Activated CD4-positive, alpha-beta memory T cell treated with anti-CD3 and anti-CD28 coated beads for 36 hours (primary cell): ENCODE measurements around the gene TRHDE. TPM values are rescaled to one million over a fixed set of nuclear protein-coding genes. Genes with fewer than 3 reads are reported as not detected.

ENCODE experiments used
- CTCF ChIA-PET: fragments of 350-600 bp; sonication (Branson Sonifier 250); formaldehyde crosslinking; loops from one replicate; lab custom pipeline; 2021; ENCODE audit warnings: antibody characterized with exemption, inconsistent platforms; lab: Charles Lee
- POLR2A ChIA-PET: fragments of 350-600 bp; sonication (Branson Sonifier 250); formaldehyde crosslinking; loops from one replicate; lab custom pipeline; 2021; ENCODE audit warnings: antibody characterized with exemption; lab: Charles Lee
- DNase-seq: peaks from one replicate; pipeline ENCODE4 v3.0.0-alpha.2; 2020
- H3K27ac Mint-ChIP-seq: one replicate; pipeline ENCODE4 v1.8.0; 2021; ENCODE audit warnings: mixed read lengths
- H3K27me3 Mint-ChIP-seq: one replicate; pipeline ENCODE4 v1.8.0; 2021; ENCODE audit warnings: mixed read lengths
- H3K36me3 Mint-ChIP-seq: one replicate; pipeline ENCODE4 v1.8.0; 2021; ENCODE audit warnings: mixed read lengths
- H3K4me1 Mint-ChIP-seq: one replicate; pipeline ENCODE4 v1.8.0; 2021; ENCODE audit warnings: low read depth, mixed read lengths
- H3K4me3 Mint-ChIP-seq: one replicate; pipeline ENCODE4 v1.8.0; 2021; ENCODE audit warnings: mild to moderate bottlenecking, mixed read lengths
- H3K9me3 Mint-ChIP-seq: one replicate; pipeline ENCODE4 v1.8.0; 2021; ENCODE audit warnings: mixed read lengths
- intact Hi-C: fragments of 100-400 bp; cut with micrococcal nuclease; formaldehyde crosslinking; loops from one replicate; pipeline ENCODE4 v1.15.1; 2023
- total RNA-seq, 2 experiments: library from RNA; stranded (reverse); gene quantifications; one replicate each; pipeline ENCODE4 v1.2.3, GENCODE V29; 2021

Gene TRHDE
- total RNA-seq, 2 experiments from 2014 or later, result not detected

- Mint-ChIP-seq H3K27ac (no peak overlapping the region), H3K4me3 (no peak overlapping the region), H3K9me3 (no peaks in the 10 kb centered on the region), H3K4me1 (no peaks in the 10 kb centered on the region), H3K27me3 (no peaks in the 10 kb centered on the region), H3K36me3 (no peaks in the 10 kb centered on the region)
- ChIA-PET CTCF (no interaction called here), POLR2A (no interaction called here)
- intact Hi-C loops, result no loop called here
- no peak for DNase-seq
Measured at GRCh38 chr12:72406111-72406510, 133.9 kb downstream of the TRHDE start.

GRCh38 chr12:72432037-72432604 lies 160.0 kb downstream of the TRHDE start:
- POLR2A ChIA-PET, result no interaction called here
- no peaks in the 10 kb centered on the region for H3K36me3 Mint-ChIP-seq
- H3K9me3 Mint-ChIP-seq, result no peaks in the 10 kb centered on the region
- H3K4me1 Mint-ChIP-seq, result no peaks in the 10 kb centered on the region
- no peaks in the 10 kb centered on the region for H3K27me3 Mint-ChIP-seq
- intact Hi-C loops, result no loop called here
- no peak for DNase-seq
- CTCF ChIA-PET, result no interaction called here
- H3K27ac Mint-ChIP-seq, result no peak overlapping the region
- no peak overlapping the region for H3K4me3 Mint-ChIP-seq

DNA sequence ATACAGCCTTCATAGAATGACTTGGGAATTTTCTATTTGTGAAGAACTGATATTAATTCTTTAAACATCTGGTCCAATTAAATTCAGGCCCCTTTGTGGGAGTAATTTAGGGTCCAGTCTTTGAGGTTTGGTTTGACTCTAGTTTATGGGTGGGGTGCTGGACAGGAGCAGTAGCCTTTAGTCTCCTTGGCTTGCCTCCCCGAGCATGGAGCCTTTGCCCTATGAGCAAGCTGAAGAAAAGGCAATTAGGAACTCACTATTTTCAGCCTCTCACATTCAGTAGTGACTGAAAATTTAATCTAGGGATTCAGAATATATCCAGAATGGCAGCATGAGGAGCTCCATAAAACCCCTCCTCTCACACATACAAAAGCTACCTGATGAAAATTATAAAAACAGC lies 161.1 kb downstream of the TRHDE start:
- Mint-ChIP-seq H3K27me3 (no peaks in the 10 kb centered on the region), H3K9me3 (no peaks in the 10 kb centered on the region), H3K27ac (no peak overlapping the region), H3K4me3 (no peak overlapping the region), H3K36me3 (no peaks in the 10 kb centered on the region), H3K4me1 (no peaks in the 10 kb centered on the region)
- intact Hi-C loops, result no loop called here
- ChIA-PET POLR2A (no interaction called here), CTCF (no interaction called here)
- DNase-seq, result no peak

- no peaks in the 10 kb centered on the region for H3K27me3 Mint-ChIP-seq
- peaks cover 12% of the 10 kb centered on the region for H3K9me3 Mint-ChIP-seq
- CTCF ChIA-PET, result no interaction called here
- H3K27ac Mint-ChIP-seq, result no peak overlapping the region
- DNase-seq, result no peak
- intact Hi-C loops, result no loop called here
- H3K36me3 Mint-ChIP-seq, result no peaks in the 10 kb centered on the region
- no peak overlapping the region for H3K4me3 Mint-ChIP-seq
- POLR2A ChIA-PET, result no interaction called here
- no peaks in the 10 kb centered on the region for H3K4me1 Mint-ChIP-seq
Measured at GRCh38 chr12:72434999-72435398, 162.8 kb downstream of the TRHDE start.

GRCh38 chr12:72442217-72442616 lies 170.0 kb downstream of the TRHDE start:
- Mint-ChIP-seq H3K4me1 (no peaks in the 10 kb centered on the region), H3K27me3 (no peaks in the 10 kb centered on the region), H3K27ac (no peak overlapping the region), H3K36me3 (no peaks in the 10 kb centered on the region), H3K9me3 (peaks cover 12% of the 10 kb centered on the region), H3K4me3 (no peak overlapping the region)
- ChIA-PET CTCF (no interaction called here), POLR2A (no interaction called here)
- intact Hi-C loops, result no loop called here
- no peak for DNase-seq

DNA sequence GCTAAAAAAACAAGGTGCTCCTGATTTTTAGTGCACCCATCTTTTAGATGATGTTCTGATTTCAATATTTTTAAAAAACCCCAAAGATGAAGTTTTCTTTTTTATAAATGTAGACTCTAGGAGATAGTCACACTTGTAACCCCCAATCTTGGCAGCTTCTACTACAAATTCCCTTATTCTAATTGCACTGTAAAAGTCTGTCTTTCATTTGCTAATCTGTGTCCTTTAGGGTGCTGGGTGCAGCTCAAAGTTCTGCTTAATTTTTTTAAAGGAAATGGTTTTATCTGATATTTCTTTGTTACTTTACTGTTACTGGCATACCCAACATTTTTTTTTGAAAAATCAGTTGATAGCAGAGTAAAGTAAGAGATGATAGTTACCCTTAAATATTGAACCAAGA lies 172.0 kb downstream of the TRHDE start:
- Mint-ChIP-seq H3K9me3 (peaks cover 8% of the 10 kb centered on the region), H3K4me3 (no peak overlapping the region), H3K27me3 (no peaks in the 10 kb centered on the region), H3K4me1 (no peaks in the 10 kb centered on the region), H3K27ac (no peak overlapping the region), H3K36me3 (no peaks in the 10 kb centered on the region)
- DNase-seq, result no peak
- POLR2A ChIA-PET, result no interaction called here
- CTCF ChIA-PET, result no interaction called here
- intact Hi-C loops, result no loop called here

DNA sequence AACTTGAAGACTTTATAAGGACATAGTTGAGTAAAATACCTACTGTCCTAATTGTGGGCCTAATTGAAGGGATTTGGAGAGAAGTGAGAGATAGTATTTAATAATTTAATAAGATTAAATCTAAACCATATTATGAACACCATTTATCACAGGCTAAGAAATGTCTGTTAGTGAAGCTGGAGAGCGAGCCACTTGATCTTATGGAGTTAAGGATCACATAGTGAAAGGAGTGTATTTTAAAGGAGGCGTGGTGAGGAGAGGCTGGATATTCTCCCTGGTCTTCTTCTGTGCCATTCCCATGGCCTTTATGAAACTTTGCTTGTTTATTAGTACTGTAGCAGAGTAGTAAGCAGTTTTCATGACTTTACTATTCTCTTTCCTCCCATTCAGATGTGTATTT lies 172.4 kb downstream of the TRHDE start:
- no peaks in the 10 kb centered on the region for H3K36me3 Mint-ChIP-seq
- H3K4me3 Mint-ChIP-seq, result no peak overlapping the region
- no peak overlapping the region for H3K27ac Mint-ChIP-seq
- no peaks in the 10 kb centered on the region for H3K4me1 Mint-ChIP-seq
- H3K9me3 Mint-ChIP-seq, result peaks cover 5% of the 10 kb centered on the region
- ChIA-PET POLR2A (no interaction called here), CTCF (no interaction called here)
- no peaks in the 10 kb centered on the region for H3K27me3 Mint-ChIP-seq
- DNase-seq, result no peak
- intact Hi-C loops, result no loop called here

- H3K9me3 Mint-ChIP-seq, result peaks cover 7% of the 10 kb centered on the region
- ChIA-PET CTCF (no interaction called here), POLR2A (no interaction called here)
- H3K4me3 Mint-ChIP-seq, result no peak overlapping the region
- no peaks in the 10 kb centered on the region for H3K36me3 Mint-ChIP-seq
- intact Hi-C loops, result no loop called here
- no peaks in the 10 kb centered on the region for H3K27me3 Mint-ChIP-seq
- H3K27ac Mint-ChIP-seq, result no peak overlapping the region
- DNase-seq, result no peak
- no peaks in the 10 kb centered on the region for H3K4me1 Mint-ChIP-seq
Measured at GRCh38 chr12:72448089-72448488, 175.9 kb downstream of the TRHDE start.

DNA sequence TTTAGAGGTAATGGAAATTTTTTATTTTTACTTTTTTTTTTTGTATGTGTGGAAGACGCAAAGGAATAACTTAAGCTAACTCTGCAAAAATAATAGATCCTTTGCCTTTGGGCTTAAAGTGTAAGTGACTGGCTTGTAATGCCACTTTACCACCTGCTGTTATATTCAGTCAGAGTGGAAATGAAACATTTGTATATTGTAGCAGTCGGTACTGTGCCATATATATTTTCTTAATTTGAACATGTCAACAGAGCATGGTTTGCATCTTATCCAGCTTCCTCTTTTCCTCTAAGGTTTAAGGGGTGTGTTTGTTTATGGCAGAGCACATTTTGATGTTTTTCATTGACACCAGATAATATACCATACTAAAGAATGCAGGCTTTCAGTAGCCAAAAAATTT lies 176.6 kb downstream of the TRHDE start:
- Mint-ChIP-seq H3K4me1 (no peaks in the 10 kb centered on the region), H3K36me3 (no peaks in the 10 kb centered on the region), H3K27me3 (no peaks in the 10 kb centered on the region), H3K4me3 (no peak overlapping the region), H3K9me3 (peaks cover 7% of the 10 kb centered on the region), H3K27ac (no peak overlapping the region)
- POLR2A ChIA-PET, result no interaction called here
- CTCF ChIA-PET, result no interaction called here
- intact Hi-C loops, result no loop called here
- DNase-seq, result no peak

DNA sequence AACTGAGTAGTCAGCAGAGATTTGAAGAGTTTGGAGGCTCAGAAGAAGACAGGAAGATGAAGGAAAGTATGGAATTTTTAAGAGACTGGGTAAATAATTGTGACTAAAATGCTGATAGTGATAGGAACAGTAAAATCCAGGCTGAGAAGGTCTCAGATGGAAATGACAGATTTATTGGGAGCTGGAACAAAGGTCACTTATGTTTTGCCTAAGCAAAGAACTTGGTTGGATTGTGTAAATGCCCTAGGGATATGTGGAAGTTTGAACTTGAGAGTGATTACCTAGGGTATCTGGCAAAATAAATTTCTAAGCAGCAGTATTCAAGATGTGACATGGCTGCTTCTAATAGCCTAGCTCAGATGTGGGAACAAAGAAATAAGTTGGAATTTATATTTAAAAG lies 180.9 kb downstream of the TRHDE start:
- intact Hi-C loops, result no loop called here
- ChIA-PET POLR2A (no interaction called here), CTCF (no interaction called here)
- no peak for DNase-seq
- H3K4me3 Mint-ChIP-seq, result no peak overlapping the region
- H3K36me3 Mint-ChIP-seq, result no peaks in the 10 kb centered on the region
- H3K9me3 Mint-ChIP-seq, result peaks cover 7% of the 10 kb centered on the region
- no peak overlapping the region for H3K27ac Mint-ChIP-seq
- H3K27me3 Mint-ChIP-seq, result no peaks in the 10 kb centered on the region
- H3K4me1 Mint-ChIP-seq, result no peaks in the 10 kb centered on the region

- CTCF ChIA-PET, result no interaction called here
- no peak overlapping the region for H3K27ac Mint-ChIP-seq
- intact Hi-C loops, result no loop called here
- no peaks in the 10 kb centered on the region for H3K36me3 Mint-ChIP-seq
- peaks cover 7% of the 10 kb centered on the region for H3K9me3 Mint-ChIP-seq
- POLR2A ChIA-PET, result interaction anchor here (0.9 kb wide), 1 partner anchor 9 kb away, joined by 3 read pairs; no protein-coding TSS in a partner anchor
- H3K4me1 Mint-ChIP-seq, result no peaks in the 10 kb centered on the region
- no peaks in the 10 kb centered on the region for H3K27me3 Mint-ChIP-seq
- DNase-seq, result no peak
- H3K4me3 Mint-ChIP-seq, result no peak overlapping the region
Measured at GRCh38 chr12:72453550-72453949, 181.4 kb downstream of the TRHDE start.

DNA sequence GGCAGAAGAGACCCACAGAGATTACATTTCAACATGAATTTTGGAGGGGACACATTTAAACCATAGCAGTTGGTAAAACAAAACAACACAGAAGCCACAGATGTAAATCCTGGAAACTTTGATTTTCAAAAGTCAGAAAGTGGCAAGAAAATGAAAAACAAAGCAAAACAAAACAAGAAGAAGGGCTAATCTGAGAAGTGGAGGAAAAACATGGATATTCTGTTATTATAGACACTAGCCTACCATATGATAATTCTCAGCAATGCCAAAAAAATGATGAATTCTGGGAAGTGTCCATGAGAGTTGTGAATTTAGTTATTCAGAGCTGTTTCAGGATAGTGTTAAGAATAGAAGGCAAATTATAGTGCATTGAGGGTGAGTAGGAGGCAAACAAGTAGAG lies 192.3 kb downstream of the TRHDE start:
- Mint-ChIP-seq H3K36me3 (no peaks in the 10 kb centered on the region), H3K9me3 (no peaks in the 10 kb centered on the region), H3K4me1 (no peaks in the 10 kb centered on the region), H3K27ac (no peak overlapping the region), H3K4me3 (no peak overlapping the region), H3K27me3 (no peaks in the 10 kb centered on the region)
- intact Hi-C loops, result no loop called here
- no peak for DNase-seq
- POLR2A ChIA-PET, result no interaction called here
- CTCF ChIA-PET, result no interaction called here

GRCh38 chr12:72465155-72465554 lies 193.0 kb downstream of the TRHDE start:
- ChIA-PET POLR2A (no interaction called here), CTCF (no interaction called here)
- intact Hi-C loops, result no loop called here
- H3K9me3 Mint-ChIP-seq, result no peaks in the 10 kb centered on the region
- no peak overlapping the region for H3K4me3 Mint-ChIP-seq
- no peaks in the 10 kb centered on the region for H3K27me3 Mint-ChIP-seq
- H3K4me1 Mint-ChIP-seq, result no peaks in the 10 kb centered on the region
- H3K27ac Mint-ChIP-seq, result no peak overlapping the region
- no peak for DNase-seq
- no peaks in the 10 kb centered on the region for H3K36me3 Mint-ChIP-seq
